Activated T-helper 1 cell treated with Interleukin-2 at 50 U/mL for 16 hours (primary cell): ENCODE measurements around the gene FOXP1.
A peak's percentile ranks its signal among the peaks of the same experiment; 100 is the strongest.
"Not testable (repeated sequence)": the region's sequence is repeated elsewhere in the genome, so short reads cannot be mapped to it uniquely, and the experiment has no call there.

ENCODE experiments used
- DNase-seq: peaks from one replicate; pipeline ENCODE4 v3.0.0-alpha.2; 2020; ENCODE audit warnings: low read depth

Gene FOXP1

GRCh38 chr3:71451060-71451459, 132.5 kb downstream of the FOXP1 start:
- DNase-seq, result no peak

GRCh38 chr3:71450162-71450561, 133.4 kb downstream of the FOXP1 start:
- DNase-seq, result no peak

- no peak for DNase-seq
These were observed 135.7 kb downstream of the FOXP1 start for GRCh38 chr3:71447803-71448202.

- no peak for DNase-seq
These were observed 136.3 kb downstream of the FOXP1 start for GRCh38 chr3:71447197-71447596.

- DNase-seq, result no peak
These were observed 136.8 kb downstream of the FOXP1 start for GRCh38 chr3:71446734-71447133.

GRCh38 chr3:71446260-71446659, 137.3 kb downstream of the FOXP1 start:
- DNase-seq, result no peak

- no peak for DNase-seq
These were observed 138.7 kb downstream of the FOXP1 start for GRCh38 chr3:71444861-71445259.

- DNase-seq, result peak; percentile 59
These were observed 139.3 kb downstream of the FOXP1 start for GRCh38 chr3:71444028-71444860.

GRCh38 chr3:71443332-71443731, 140.2 kb downstream of the FOXP1 start:
- no peak for DNase-seq

GRCh38 chr3:71442652-71443042, 140.9 kb downstream of the FOXP1 start:
- DNase-seq, result no peak

- DNase-seq, result no peak
These were observed 141.4 kb downstream of the FOXP1 start for GRCh38 chr3:71441925-71442651.

- no peak for DNase-seq
These were observed 142.2 kb downstream of the FOXP1 start for GRCh38 chr3:71441217-71441924.

GRCh38 chr3:71438904-71439303, 144.6 kb downstream of the FOXP1 start:
- no peak for DNase-seq

- DNase-seq, result no peak
These were observed 145.3 kb downstream of the FOXP1 start for GRCh38 chr3:71438071-71438685.

GRCh38 chr3:71436337-71436736, 147.2 kb downstream of the FOXP1 start:
- no peak for DNase-seq

- not testable (repeated sequence) for DNase-seq
These were observed 147.7 kb downstream of the FOXP1 start for GRCh38 chr3:71435836-71436235.

GRCh38 chr3:71433631-71434030, 149.9 kb downstream of the FOXP1 start:
- DNase-seq, result no peak

GRCh38 chr3:71432044-71432975, 151.2 kb downstream of the FOXP1 start:
- DNase-seq, result no peak

GRCh38 chr3:71430941-71431552, 152.5 kb downstream of the FOXP1 start:
- no peak for DNase-seq

GRCh38 chr3:71429597-71429988, 153.9 kb downstream of the FOXP1 start:
- DNase-seq, result no peak
